HG03108 (cell line): Measurements from ENCODE around the gene CYP2D6.
"Not testable (repeated sequence)": the region's sequence is repeated elsewhere in the genome, so short reads cannot be mapped to it uniquely, and the experiment has no call there.

Experiments used
- ATAC-seq: cut with Tn5 transposase; IDR thresholded peaks from one replicate; pipeline ENCODE4 v1.9.1; 2021; ENCODE audit warnings: moderate library complexity; ENCODE audit not compliant: unreplicated experiment

CYP2D6 gene

DNA sequence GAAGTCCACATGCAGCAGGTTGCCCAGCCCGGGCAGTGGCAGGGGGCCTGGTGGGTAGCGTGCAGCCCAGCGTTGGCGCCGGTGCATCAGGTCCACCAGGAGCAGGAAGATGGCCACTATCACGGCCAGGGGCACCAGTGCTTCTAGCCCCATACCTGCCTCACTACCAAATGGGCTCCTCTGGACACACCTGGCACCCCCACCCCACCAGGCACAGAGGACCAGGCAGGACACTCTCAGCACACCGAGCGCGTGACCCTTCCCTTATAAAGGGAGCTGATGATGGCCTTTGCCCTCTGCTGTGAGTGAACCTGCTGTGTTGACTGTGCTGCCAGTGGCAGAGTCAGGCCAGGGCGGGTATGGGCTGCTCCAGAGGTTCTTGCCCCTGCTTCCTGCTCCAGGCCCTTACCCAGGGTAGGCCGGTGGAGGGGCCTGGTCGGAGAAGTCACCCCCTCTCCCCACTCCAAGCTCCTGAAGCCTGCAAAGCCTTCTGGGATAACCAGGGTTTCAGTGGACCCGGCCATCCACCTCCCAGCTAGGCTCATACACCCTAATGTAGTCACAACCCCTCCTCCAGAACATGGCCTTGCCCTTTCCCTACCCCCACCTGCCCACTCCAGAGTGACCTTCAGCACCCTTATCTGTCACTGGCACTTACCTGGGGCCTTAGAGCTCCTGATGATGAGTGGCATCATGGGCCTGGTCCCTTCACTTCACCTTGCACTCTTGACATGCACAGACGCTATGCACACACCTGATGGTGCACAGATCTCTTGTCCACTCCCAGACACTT, at the start of gene CYP2D6:
Gene CYP2D6, minus strand, starts transcription at position 172 of the 793 bp plus-strand sequence. Its CDS starts 19 bp downstream, at position 153.
- not testable (repeated sequence) for ATAC-seq

DNA sequence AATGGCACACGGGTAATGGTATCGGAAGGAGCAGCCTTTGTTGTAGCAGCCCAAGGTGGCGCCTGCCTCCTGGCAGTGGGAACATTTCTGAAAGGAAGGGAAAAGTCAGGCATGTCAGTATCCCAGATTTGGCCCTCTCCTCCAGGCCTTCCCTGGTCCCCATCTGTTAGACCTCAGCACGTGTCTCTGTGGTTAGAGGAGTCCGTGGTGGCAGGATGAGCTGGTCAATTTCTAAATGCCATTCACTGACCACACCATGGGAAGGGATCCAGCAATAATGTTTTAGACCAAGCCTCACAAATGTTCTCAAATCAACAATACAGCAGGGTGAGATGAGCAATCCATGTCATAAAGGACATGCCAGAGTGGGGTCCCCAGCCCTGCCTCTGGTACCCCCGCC, 49.0 kb upstream of the CYP2D6 start:
- no peak for ATAC-seq

DNA sequence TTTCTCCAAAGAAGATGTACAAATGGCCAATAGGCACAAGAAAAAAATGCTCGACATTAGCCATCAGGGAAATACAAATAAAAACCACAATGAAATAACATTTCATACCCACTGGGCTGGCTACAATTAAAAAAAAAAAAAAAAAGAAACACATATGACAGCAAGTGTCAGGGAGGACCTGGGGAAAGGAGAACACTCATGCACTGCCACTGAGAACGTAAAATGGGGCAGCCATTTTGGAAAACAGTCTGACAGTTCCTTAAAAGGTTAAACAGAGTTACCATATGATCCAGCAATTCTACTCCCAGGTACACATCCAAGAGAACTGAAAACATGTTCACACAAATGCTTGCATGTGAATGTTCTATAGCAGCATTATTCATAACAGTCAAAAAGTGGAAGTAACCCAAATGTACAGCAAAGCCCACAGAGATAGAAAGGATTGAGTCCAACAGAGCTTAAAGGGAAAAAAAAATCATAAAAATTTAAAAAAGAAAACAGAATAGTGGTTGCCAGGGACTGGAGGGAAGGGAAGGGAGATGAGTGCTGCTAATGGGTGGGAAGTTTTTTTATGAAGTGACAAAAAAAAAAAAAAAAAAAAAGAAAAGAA, 48.4 kb upstream of the CYP2D6 start:
- ATAC-seq: no peak

DNA sequence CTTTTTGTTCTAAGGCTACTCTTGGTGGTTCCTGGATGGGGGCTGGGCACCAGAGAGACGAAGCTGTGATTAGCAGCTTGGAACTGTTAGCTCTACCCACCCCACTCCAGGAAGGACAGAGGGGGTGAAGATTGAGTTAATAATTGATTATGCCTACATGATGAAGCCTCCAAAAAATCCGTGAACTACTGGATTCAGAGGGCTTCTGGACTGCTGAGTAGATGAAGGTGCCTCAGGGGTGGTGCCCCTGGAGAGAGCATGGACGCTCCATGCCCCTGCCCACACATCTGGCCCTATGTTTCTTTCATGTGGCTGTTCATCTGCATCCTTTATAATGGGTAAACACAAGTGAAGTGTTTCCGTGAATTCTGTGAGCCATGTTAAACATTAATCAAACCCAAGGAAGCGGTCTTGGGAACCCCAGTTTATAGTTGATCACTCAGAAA, 47.3 kb upstream of the CYP2D6 start:
- no peak for ATAC-seq

DNA sequence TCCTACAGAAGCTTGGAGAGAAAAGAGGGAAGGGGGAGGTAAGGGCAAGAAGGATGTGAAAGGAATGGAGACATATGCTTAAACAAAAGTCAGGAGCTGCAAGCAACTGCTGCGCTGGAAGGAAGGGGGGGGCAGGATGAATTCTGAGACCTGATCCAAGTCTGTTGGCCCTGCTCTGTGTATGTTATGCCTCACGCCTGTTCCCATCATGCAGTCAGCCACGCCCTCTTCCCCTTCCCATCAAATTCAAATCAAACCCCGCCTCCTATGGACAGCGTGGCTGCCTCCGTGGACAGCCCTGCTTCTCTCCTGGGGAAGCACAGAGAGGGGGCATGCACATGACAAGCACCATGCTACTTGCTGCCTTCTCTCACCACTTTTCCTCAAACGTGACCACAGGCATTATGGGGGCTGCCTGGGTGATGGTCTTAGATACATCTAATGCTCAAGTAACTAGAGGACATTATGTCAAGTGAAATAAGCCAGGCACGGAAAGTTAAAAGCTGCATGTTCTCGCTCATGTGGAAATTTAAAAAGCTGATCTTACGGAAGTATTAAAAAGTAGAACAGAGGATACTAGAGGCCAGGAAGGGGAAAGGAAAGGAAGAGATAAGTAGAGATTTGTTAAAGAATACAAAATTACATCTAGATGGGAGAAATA, 45.8 kb upstream of the CYP2D6 start:
- no peak for ATAC-seq

DNA sequence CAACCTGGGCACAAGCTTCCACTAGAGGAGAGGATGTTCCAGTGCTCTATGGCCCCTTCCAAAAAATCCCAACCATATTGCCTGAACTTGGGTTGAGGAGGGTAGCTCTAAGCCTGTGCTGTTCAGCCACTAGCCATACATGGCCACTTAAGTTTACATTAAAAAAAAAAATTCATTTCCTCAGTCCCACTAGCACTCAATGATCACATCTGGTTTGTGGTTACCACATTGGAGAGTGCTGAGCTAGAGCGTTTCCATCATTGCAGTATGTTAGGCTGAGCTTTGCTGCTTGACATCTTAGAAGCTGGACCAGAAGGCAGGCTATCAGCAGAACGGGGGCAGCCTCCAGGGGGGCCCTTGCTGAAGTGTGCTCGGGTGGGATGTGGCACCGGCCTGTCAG, 43.5 kb upstream of the CYP2D6 start:
- ATAC-seq: no peak

DNA sequence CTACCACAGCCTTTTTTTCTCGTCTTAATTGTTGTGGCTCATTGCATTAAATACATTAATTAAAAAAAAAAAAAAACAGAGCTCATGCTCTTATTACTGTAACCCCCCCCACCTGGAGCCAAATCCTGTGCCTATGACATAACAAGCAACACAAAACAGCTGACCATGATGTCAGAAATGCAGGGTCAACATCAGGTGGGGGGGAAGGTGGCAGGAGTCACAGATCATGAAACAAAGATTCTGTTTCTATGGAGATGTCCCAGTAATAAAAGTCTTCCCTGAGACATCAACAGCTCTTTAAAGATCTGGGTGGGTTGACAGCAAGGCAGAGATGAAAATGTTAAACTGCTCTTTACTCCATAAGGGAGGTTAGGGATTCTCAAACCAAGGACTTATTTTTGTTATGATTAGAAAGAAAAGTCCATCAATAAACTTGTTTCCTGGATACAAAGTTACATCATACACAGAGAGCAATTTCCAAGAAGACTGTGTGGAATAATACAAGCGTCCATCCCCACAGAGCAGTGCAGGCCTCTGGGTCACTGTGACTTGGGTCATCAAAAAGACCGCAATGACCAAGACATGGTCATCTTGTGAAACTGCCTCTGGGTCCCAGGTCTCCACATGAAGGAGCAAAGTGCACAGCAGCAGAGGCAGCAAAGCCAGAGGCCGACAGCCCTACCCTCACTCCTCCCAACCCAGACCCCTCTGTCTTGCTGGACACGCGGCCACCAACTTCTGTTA, 42.7 kb upstream of the CYP2D6 start:
- no peak for ATAC-seq

DNA sequence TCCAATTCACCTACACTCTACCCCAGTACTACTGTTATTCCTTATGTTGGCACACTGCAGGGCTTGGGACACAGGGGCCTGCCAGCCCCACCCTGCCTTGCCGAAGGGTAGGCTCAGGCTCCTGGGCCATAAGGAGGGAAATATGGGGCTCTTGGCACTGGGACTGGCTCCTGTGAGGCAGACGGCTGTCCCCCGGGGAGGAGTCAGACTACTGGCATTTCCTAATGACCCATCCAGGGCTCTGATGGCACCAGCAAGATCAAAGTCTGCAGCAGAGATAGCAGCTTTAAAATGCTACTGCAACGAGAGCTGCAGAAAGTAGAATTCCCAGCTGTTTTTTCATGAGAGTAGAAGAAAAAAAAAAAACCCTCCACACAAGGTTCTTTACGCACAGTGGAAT, 42.2 kb upstream of the CYP2D6 start:
- no peak for ATAC-seq

DNA sequence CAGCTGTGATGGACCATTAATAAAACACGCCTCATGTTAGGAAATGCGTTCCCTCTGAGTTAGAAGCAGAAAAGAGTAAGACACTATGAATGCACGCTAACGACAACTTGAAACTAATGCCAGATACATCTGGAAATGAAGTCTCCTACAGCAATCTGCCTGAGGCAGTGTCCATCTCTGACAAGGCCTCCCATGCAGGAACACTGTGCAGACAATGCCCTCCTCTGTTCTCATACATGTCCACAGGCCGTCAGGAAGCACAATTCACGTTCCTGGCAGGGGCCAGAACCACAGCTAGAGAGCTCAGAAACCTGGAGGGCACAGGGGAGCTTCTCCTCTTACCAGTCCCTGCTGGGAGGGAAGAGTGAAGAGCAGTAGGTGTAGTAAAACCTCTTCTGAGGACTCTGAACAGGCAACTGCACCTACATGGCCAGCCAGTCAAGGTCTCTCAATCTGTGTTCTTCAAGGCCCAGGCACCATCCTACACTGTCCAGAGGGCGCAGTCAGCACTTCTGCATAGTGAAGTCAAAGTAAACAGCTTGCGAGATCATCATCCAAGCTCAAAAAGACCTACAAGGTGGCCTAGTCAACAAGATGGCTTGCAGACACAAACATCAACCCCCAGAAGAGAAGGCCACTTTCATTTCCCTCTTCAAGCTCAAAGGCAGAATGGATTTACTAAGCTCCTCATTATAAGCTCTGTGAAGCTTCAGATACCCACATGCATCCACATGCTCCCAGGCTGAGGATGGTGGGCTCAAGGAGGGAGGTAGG, 41.5 kb upstream of the CYP2D6 start:
- ATAC-seq: no peak

DNA sequence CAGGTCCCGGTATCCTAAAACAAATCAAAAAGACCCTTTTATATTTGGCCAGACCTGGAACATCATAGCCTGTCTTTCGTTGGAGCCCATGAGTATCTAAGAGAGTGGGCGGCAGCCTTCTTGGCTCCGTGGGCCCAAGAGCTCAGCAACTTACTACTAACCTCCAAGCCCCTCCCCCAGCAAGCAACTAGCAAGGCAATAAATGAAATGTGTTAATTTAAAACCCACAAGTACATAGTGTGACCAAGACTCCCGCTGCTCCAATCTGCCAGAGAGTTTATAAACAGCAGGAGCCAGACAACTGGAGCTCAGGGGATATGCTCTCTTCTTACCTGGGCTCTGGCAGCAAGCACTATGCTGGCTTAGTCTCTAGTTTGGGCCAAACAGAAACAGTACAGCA, 40.8 kb upstream of the CYP2D6 start:
- ATAC-seq: no peak

DNA sequence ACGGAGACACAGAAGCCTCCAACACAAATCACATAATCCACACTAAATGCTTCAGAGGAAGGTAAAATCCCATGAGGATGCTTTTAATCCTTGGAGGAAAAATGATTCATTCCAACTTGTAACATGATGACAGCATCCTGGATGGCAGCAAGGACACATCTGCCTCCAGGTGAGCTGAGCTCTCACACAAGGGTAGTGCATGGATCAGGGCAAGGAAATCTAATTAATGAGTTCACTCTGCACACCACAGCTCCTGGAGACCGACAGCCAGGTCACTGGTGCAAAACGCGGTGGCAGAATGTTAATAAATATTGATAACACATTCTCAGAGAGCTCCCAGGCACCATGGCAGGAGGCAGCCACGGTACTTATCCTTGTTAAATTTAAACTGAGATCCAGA, 40.3 kb upstream of the CYP2D6 start:
- no peak for ATAC-seq

DNA sequence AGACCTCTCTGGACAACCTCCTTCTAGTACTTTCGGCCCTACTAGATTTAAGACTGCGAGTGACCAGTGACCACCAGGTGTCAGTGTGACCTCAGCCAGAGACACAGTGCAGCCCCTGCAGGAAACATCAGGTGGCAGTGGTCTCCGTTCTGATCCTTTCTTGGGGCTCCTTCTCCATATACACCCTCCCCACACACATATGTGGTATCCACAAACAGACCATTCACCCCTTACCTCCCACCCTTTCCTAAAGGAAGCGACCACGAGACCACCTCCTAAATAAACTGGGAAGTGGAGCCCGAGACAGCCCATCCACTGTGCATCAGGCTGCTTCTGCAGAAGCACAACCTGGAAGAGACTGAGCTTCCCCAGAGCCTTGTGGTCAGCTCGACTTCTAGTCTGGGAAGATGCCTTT, 38.5 kb upstream of the CYP2D6 start:
- ATAC-seq: no peak

DNA sequence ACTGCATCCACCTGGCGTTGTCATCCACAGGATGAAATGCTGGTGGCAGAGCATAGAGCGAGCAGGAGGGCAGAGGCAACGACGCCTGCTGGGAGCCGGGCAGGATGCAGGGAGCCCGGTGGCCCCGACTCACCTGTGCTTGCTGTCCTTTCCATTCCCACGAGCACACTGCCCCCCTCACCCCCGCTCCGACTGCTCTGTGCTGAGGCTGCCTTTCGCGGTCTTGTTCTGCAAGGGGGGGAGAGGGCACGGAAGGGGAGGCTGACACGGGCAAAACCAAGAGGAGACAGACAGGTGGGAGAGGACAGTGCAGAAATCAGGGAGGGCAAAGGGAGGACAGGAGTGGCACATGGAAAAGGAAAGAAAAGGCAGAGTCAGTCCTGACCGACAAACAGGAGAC, 37.9 kb upstream of the CYP2D6 start:
- no peak for ATAC-seq

DNA sequence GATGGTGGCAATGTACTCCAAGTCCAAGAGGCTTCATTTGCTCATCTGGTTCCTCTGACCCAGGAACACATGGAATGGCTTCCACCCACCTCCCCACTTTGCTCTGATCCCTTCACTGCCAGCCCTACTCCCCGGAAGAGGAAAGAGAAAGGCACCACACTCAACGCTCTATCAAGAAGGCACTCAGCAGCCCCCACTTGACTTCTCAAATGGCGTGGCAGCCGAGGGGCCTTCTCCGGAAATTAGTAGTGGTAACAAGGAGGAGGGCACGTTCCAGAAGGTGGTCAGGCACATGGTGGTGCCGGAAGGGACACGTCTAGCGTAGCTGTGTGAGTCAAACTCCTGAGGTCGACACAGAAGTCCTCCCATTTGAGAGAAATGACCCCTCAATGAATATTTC, 36.5 kb upstream of the CYP2D6 start:
- ATAC-seq: no peak

DNA sequence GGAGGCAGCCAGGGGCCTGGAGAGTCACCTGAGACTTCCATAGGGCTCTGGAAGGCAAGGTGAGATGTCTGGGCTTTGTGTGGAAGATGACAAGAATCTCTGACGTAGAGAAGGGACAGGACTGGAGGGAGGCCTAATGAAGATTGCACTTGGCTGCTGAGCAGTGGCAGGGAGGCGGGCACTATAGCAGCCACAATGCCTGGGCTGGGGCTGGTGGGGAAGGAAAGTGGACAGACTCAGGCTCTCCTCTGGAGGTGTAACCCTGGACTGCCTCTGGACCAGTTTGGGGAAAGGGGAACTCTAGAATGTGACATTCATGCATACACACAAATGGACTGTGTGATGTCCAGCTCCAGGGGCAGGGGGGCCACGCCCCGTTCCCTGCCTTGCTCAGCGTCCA, 34.3 kb upstream of the CYP2D6 start:
- ATAC-seq: no peak

DNA sequence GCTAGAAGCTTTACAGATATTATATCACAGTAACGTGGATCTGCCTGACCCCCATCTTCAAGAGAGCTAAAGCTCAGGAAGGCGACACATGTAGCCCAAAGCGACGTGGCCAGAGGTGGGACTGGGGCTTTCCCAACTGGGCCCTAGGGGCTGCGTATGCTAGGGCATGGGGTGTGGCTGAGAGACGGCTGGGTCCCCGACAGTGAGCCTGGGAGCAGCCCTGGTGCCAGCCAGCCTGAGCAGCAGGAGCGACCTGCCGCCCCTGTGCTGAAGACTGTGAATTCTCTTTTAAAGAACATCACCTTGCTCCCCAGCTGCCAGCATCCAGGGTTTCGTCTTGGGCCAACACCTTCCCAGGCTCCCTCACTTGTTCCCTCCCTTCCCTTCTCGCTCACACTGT, 32.9 kb upstream of the CYP2D6 start:
- ATAC-seq: no peak

DNA sequence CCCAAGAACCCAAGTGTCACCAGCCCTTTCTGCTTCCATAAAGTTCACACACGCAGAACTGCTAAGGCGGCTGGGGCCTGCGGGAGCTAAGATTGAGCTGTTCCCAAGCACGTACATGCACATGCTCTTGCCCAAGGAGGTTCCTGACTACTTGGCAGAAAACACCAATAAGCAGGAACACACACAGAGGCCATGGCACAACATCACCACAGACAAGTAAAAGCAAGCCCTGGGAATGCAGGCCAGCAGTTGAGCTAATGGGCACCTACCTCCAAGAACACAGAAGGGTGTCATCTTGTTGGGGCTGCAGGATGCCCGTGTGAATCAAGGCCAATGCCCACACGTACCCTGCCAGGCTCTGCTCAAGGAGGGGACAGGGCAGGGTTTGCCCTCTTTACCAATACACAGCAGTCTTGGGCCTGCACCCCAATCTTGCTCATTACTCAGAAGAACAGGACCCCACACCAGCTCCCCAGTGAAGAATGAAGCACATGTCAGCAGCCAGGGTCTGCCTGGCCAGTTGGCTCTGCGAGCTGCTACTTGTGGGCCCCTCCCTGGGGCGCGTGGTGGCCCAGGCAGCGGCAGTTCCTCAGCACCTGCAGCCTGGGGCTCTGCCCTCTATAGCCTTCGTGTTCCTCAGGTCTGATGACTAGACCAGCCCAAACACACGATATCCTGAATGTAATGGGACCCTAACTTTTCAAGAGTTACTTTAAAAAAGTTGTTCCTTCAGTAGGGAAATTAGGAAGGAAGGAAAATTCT, 32.3 kb upstream of the CYP2D6 start:
- no peak for ATAC-seq

DNA sequence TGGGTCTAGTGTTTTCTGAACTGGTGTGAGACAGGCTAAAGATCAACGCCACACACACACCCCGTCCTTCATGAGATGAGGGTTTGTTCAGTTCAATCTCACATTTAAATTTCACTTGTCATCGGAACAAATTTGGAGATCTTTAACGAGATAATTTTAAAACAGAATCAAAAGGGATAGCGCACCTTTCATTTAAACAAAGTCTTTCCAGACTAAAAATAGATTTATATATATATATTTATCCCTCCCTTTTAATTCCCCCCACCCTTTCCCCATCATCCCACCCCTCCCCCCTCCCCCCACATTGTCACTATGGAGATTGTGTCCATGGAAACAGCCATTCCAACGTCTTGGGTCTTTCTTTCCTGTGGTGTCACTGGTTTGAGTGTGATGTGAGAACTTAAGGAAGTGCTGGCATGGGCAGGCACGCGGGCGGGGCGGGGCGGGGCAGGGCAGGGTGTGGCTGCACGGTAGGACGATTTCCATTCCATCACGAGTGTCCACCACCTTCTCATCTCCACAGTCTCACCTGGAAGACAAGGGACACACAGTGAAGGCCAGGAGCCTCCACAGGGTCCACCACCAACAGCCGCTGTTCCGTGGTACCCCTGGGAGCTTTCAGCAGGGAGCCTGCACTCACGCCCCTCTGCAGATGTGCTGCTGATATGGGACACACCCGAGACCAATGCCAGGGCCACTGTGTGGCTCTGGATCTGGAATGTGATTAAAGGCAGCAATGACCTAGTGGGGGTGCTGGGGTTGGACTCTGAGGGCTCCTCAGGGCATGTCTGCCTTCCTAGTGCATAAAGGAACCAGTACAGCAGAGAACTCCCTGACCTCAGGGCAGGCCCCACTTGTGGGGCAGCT, 30.5 kb upstream of the CYP2D6 start:
- ATAC-seq: no peak

DNA sequence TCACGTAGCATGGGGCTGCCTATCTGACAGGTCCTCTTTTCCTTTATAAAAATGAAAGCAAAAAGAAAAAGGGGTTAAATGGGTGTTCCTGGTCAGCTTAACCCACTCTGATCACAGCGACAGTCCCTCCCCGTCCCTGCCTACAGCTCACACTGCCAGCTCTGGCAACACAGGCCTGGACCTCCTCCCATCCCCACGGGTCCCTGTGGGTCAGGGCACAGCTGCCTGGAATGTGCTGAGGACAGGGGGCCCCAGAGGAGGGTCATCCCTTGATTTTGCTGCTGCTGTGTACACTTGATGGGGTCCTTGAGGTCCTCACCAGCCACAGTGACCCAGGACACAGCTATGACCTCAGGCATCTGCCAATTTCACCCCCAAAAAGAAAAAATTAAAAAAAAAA, 29.6 kb upstream of the CYP2D6 start:
- no peak for ATAC-seq
